HUDEP-2 (cell line): ENCODE results near the gene NTM.

Source experiments
- DNase-seq, 76 experiments: peaks; one replicate each; lab custom pipeline; 2025; ENCODE audit not compliant: unreplicated experiment in 76 of 76; lab: John Stamatoyannopoulos, UW

Gene NTM

DNA sequence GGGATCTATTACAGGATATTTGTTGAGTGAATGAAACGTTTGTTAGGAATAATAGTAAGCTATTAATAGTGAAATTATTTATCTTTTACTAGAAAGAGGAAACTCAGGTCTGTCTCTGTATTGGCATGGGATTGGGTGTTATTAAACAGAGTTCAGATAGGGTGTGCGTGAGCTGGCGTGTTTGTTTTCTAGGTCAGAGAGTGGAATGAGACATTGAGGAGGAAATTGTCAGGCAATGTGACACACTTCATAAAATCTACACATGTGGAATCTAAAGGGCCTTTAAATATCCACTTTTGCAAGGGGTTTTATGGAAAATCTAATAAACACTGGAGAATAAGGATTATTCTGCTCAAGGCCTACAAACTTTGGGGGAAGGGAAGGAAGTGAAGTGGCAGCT, 552.9 kb downstream of the NTM start:
- no peak for DNase-seq

DNA sequence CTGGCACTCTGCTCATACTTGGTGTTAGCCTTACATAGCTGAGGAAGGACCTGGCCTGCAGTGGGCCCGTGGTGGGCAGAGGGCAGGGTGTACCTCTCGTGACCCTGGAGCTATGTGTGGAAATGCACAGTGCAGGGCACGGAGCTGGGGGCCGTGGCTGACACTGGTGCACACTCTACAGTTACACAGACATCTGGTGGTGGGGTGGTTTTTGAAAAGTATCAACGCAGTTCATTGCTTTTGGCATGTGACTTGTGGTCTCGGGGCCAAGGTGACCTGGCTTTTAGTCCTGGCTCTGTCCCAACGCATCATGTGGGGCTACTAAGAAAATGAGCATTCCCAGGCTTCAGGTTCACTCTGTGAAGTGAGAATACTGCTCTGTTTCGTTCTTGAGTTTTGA, 553.6 kb downstream of the NTM start:
- no peak for DNase-seq

GRCh38 chr11:131924457-131925201, 554.2 kb downstream of the NTM start:
- no peak for DNase-seq

DNA sequence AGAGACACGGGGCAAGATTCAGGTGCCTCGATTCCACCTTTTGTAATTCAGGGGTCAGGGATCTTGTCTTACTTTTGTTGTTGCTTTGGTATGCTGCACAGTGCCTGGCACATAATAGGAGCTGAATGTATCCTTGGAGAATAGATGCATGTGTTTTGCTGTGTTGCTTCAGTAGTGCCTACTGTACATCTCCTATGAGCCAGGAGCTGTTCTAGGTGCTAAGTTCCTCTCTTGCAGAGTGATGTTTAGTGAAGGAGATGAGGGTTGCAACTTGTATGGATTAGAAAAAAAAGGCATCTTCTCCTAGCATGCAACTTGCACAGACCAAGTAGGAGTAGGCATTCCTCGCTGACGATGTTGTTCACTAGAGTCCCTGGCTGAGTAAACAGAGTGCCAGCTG, 555.4 kb downstream of the NTM start:
- no peak for DNase-seq

DNA sequence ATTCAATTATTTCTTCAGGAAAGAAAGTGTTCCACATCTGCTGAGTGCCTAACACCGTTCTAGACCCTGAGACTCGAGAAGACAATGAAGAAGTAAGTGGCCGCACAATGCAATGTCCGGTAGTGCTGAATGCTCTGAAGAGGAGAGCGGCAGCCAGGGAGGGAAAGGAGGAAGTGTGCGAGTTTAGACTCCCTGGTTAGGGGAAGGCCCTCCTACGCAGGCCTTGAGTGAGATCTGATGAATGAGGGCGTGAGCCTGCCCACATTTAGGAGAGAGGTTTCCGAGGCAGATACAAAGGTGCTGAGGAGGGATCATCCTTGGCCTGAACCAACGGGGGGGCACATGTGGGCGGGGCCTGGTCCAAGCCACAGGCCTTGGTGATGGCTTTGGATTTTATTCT, 558.6 kb downstream of the NTM start:
- DNase-seq: peak in 12 of 76 experiments; percentile 2 to 49 (median 15)

DNA sequence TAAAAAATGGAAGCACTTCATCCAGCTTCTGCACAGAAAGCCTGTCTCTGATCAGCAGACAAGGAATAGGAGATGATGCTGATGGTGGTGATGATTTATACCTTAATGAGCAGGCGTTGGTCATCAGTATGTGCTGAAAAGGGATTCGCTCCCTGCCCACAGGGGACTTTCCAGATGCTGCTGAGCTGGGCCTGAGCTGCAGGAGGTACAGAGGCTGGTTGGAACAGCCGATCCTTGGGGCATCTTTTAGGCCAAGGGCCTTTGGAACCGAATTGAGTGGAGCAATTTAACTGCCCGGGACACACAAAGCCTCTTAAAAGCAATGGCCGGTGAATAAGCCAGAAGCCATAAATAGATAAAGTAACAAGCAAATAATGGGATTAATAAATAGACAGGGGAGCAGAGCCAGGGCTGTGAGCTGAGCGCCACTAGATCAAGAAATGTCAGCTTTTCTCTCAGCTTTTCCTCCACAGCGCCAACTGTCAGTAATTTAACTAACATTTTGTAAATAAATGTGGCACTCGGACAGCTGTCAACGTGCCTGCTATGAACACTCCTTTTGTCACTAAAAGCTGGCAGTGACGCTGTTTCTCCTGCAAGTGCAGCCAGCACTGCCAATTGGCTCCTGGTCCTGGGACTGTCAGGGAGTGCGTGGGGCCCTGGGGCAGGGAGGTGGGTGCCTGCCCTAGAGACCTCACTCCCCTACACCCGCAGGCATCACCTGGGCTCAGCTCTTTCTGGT, 562.3 kb downstream of the NTM start:
- DNase-seq: no peak

GRCh38 chr11:131934006-131934405, 563.6 kb downstream of the NTM start:
- no peak for DNase-seq

DNA sequence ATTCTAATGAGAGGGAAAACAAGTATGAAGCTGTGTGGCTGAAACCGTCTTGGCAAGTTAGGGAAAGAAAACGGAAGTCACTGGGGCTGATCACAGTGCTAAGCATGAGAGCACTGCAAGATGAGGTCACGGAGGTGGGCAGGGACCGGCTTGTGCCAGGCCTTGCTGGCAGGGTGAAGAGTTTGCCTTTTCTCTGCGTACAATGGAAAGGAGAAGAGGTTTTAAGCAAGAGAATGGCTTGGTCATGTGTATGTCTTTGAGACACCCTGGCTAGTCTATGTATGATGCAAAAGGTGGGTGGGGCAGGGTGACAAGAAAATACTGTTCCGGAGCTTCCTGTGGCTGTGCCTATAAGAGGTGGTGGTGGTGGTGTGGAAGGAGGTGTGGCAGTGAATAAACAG, 567.9 kb downstream of the NTM start:
- no peak for DNase-seq

DNA sequence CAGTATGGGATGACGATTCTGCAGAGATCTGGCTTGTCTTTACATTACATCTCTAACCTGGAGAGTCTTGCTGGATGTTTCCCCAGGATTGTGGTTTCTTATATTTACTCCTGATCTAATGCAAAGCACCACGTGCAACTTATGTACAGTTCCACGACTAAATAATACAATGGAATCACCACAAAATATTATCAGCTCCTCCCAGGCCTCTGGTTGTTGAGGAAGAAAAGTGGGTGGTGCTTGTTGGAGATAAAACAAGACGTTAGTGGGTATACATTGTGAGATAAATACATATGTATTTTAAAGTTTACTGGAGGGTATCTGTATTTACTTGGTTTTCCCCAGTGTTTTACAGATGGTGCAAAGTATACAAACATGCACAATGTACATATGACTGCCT, 569.7 kb downstream of the NTM start:
- DNase-seq: peak in 18 of 76 experiments; percentile 1 to 65 (median 16)

DNA sequence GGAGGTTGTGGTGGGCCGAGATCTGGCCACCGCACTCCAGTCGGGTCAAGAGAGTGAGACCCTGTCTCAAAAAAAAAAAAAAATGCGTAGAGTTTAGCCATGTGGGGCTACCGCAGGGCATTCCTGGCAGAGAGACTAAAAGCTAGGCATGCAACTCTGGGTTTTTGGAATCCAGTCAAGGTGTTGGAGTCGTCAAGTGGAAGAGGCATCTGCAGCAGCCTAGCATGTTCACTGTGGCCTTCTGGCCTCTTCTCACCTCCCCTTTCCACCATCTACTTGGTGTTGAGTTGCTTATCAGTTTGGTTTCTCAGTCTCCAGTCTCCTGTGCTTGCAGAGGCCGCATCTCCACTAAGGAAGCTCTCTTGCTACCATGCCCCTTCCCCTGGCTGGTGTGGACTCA, 572.5 kb downstream of the NTM start:
- DNase-seq: no peak

GRCh38 chr11:131943295-131943694, 572.9 kb downstream of the NTM start:
- no peak for DNase-seq

GRCh38 chr11:131944736-131945135, 574.3 kb downstream of the NTM start:
- no peak for DNase-seq

- no peak for DNase-seq
Observed at GRCh38 chr11:131945706-131946105, 575.3 kb downstream of the NTM start.

GRCh38 chr11:131947511-131947910, 577.1 kb downstream of the NTM start:
- DNase-seq: no peak

- no peak for DNase-seq
Observed at GRCh38 chr11:131951121-131951520, 580.7 kb downstream of the NTM start.

DNA sequence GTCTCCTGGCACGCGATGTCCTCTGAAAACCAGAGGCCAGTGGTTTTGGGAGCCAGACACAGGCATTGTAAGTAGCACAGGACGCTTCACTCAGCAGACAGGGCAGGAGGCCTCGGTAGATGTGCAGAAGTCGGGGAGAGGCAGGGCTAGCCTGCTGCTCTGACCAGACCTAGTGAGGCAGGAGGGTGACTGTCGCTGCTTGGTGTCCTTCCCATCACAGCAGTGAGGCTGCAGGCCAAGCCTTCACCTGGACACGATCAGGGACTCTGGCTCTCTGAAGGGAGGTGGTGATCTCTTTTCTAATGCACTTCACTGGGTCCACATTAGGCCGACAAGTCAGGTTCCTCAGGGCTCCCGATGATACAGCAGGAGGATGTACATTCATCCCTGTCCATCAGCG, 583.7 kb downstream of the NTM start:
- no peak for DNase-seq

DNA sequence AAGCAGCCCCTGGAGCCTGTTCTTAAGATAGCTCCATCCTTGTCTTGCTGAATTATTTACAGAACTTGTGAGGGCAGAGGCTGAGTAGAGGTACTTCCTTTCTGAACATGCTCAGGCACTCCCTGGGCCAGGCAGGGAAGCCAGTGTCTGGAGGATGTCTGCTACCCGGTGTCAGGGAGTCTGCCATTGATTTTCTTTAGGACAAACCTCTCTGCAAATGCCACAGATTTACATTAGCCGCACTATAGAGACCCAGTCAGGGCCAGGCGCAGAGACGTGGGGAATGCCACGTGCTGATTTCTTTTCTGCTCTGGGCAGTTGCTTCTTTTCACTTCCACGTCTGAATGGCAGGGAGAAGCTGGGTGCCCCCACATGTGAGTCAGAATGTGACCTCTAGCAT, 585.5 kb downstream of the NTM start:
- DNase-seq: no peak

DNA sequence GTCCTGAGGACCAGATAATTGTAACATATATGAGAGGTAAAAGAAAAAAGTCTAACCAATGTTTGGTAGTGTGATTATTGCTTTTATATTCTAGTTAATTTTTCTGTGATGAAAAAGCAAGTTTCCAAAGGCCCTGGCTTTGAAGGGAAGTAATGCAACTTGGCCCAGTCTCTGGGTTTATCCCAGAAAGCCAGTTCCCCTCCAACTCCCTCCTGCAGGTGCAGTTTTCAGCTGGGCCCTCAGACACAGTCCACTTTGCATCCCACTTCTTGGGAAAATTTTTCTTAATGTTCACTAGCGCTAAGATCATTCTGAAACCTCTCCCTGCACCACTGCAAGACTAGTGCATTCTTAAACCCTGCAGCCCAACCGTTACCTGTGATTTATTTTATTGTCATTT, 586.8 kb downstream of the NTM start:
- DNase-seq: no peak

GRCh38 chr11:131957875-131958274, 587.5 kb downstream of the NTM start:
- DNase-seq: no peak

- DNase-seq: no peak
Observed at GRCh38 chr11:131962818-131963217, 592.4 kb downstream of the NTM start.

DNA sequence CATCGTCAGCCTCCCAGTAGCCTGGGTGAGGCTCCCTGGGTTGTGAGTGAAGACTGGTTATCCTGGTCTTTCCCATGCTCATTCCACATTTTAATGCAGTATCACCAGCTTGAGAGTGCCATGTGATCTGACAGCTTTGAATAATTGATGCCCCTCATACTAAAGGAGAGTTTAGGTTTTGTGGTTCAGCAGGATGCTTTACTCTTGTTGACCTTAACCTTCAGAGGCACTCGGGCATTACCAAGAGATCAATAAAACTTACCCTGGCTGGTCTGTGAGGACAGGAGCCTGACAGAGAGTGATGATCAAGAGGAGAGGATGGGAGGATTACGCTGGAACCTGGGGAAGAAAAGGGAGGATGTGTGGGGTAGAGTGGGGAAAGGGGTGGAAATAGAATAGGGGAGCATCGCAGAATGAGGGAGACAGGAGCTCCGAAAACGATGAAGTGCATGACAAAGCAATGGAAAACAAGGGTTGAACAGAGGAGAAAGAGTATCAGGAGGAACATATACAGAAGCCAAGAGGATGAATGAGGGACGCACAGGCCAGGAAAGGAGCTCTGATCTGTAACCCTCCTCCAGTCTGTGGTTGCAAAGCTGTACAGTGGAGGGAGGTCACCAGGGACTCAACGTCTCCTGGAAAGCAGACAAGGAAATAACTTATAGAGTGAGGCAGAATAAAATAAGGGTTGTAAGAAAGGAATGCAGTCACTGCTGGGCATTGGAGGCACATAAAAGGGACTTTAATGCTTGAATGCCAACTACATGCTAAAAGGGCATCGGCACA, 594.5 kb downstream of the NTM start:
- no peak for DNase-seq

DNA sequence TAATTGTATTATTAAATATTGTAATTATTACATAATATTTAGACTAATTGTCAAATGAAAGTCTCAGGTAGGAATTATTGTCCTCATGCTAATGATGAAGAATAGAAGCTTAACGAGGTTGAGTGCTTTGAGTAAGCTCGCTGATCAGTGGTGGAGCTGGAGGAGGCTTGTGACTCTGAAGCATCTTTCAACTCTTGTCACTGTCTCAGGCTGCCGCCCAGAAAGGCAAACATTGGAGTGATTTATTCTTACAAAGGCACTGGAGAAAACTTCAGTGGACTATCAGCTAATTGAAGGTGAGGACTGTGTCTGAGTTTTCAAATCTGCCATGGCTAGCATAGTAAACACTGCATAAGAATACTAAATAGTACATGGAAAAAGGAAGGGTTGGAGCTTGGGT, 595.1 kb downstream of the NTM start:
- no peak for DNase-seq
